Neural cell (in vitro differentiated cells): Measurements from ENCODE around the gene TPRG1L. TPM values are rescaled to one million over a fixed set of nuclear protein-coding genes. Genes with fewer than 3 reads are reported as not detected.

Source experiments
- H2AFZ ChIP-seq: fragments of 200-600, 300-800 bp; sonication (generic), shearing (Covaris generic); 2 replicates; pipeline ENCODE4 v1.6.0; 2014; ENCODE audit warnings: low read depth, mild to moderate bottlenecking, antibody characterized with exemption, low read length, moderate library complexity
- H3F3A ChIP-seq: fragments of 200-600 bp; shearing (Covaris generic); 2 replicates; pipeline ENCODE4 v1.6.1; 2016; ENCODE audit warnings: mild to moderate bottlenecking, moderate library complexity, mixed read lengths, antibody characterized with exemption, low read length; ENCODE audit not compliant: insufficient read depth, poor library complexity, severe bottlenecking
- H3K27ac ChIP-seq: fragments of 200-600, 300-800 bp; sonication (generic), shearing (Covaris generic); 2 replicates; pipeline ENCODE4 v1.5.1; 2014; ENCODE audit warnings: mild to moderate bottlenecking, low read length, moderate library complexity
- H3K27me3 ChIP-seq: fragments of 300-800, 200-600 bp; sonication (generic), shearing (Covaris generic); 2 replicates; pipeline ENCODE4 v1.6.0; 2014; ENCODE audit warnings: mild to moderate bottlenecking, low read depth, low read length, moderate library complexity; ENCODE audit not compliant: insufficient read depth
- H3K36me3 ChIP-seq: fragments of 300-800, 200-600 bp; sonication (generic), shearing (Covaris generic); 2 replicates; pipeline ENCODE4 v1.5.1; 2014; ENCODE audit warnings: mild to moderate bottlenecking, antibody characterized with exemption, low read length, moderate library complexity; ENCODE audit not compliant: insufficient read depth
- H3K4me2 ChIP-seq: fragments of 300-800, 200-600 bp; sonication (generic), shearing (Covaris generic); 2 replicates; pipeline ENCODE4 v1.6.0; 2014; ENCODE audit warnings: mild to moderate bottlenecking, low read length
- H3K4me3 ChIP-seq: fragments of 300-800, 200-600 bp; sonication (generic), shearing (Covaris generic); 2 replicates; pipeline ENCODE4 v1.5.1; 2014; ENCODE audit warnings: mild to moderate bottlenecking, low read length, moderate library complexity
- H3K79me2 ChIP-seq: fragments of 200-600 bp; shearing (Covaris generic); replicated peaks from 2 replicates; pipeline ENCODE4 v1.6.0; 2014; ENCODE audit warnings: mild to moderate bottlenecking, low read length, moderate library complexity; ENCODE audit not compliant: insufficient read depth
- H3K9ac ChIP-seq: fragments of 300-800, 200-600 bp; sonication (generic), shearing (Covaris generic); 2 replicates; pipeline ENCODE4 v1.6.1; 2016; ENCODE audit warnings: mild to moderate bottlenecking, low read length, mixed read lengths
- H3K9me2 ChIP-seq: fragments of 200-600 bp; shearing (Covaris generic); 2 replicates; pipeline ENCODE4 v1.6.1; 2016; ENCODE audit warnings: mild to moderate bottlenecking, low read length, mixed read lengths; ENCODE audit not compliant: insufficient read depth
- H3K9me3 ChIP-seq: fragments of 200-600, 300-800 bp; sonication (generic), shearing (Covaris generic); 2 replicates; pipeline ENCODE4 v1.6.1; 2016; ENCODE audit warnings: mild to moderate bottlenecking, mixed run types, low read length, moderate library complexity, mixed read lengths
- H4K20me1 ChIP-seq: fragments of 200-600 bp; shearing (Covaris generic); 2 replicates; pipeline ENCODE4 v1.6.1; 2016; ENCODE audit warnings: mild to moderate bottlenecking, mixed run types; ENCODE audit not compliant: insufficient read depth
- CTCF ChIP-seq: fragments of 450-650 bp; IDR thresholded peaks from 2 replicates; pipeline ENCODE4 v1.5.1; 2014; ENCODE audit warnings: antibody characterized with exemption, mild to moderate bottlenecking, moderate library complexity; ENCODE audit not compliant: poor library complexity, severe bottlenecking
- EP300 ChIP-seq: fragments of 450-650 bp; conservative IDR thresholded peaks from 2 replicates; pipeline ENCODE4 v1.6.1; 2014; ENCODE audit warnings: antibody characterized with exemption, mild to moderate bottlenecking, moderate library complexity; ENCODE audit not compliant: poor library complexity, severe bottlenecking
- EZH2 ChIP-seq: fragments of 200-600, 300-800 bp; shearing (Covaris generic), sonication (generic); IDR thresholded peaks from 2 replicates; pipeline ENCODE4 v1.6.1; 2014; ENCODE audit warnings: antibody characterized with exemption, low read length, borderline replicate concordance, mild to moderate bottlenecking; ENCODE audit not compliant: insufficient read depth, poor library complexity, severe bottlenecking
- MXI1 ChIP-seq: fragments of 450-650 bp; conservative IDR thresholded peaks from 2 replicates; pipeline ENCODE4 v1.6.1; 2014; ENCODE audit warnings: antibody characterized with exemption, mild to moderate bottlenecking; ENCODE audit not compliant: poor library complexity, severe bottlenecking
- POLR2AphosphoS5 ChIP-seq: IDR thresholded peaks from 2 replicates; pipeline ENCODE4 v1.6.1; 2012
- RAD21 ChIP-seq: fragments of 450-650 bp; conservative IDR thresholded peaks from 2 replicates; pipeline ENCODE4 v1.6.1; 2014; ENCODE audit warnings: antibody characterized with exemption, mild to moderate bottlenecking, moderate library complexity
- REST ChIP-seq: IDR thresholded peaks from 2 replicates; pipeline ENCODE4 v1.6.1; 2012; ENCODE audit warnings: borderline replicate concordance
- SMC3 ChIP-seq: fragments of 450-650 bp; conservative IDR thresholded peaks from 2 replicates; pipeline ENCODE4 v1.6.1; 2014; ENCODE audit warnings: antibody characterized with exemption, mild to moderate bottlenecking, moderate library complexity; ENCODE audit not compliant: poor library complexity
- TAF1 ChIP-seq: IDR thresholded peaks from 2 replicates; pipeline ENCODE4 v1.6.1; 2012; ENCODE audit warnings: low read depth
- polyA plus RNA-seq: library from polyadenylated mRNA; depleted of rRNA; stranded (reverse); fragments of >200 nt; gene quantifications from 2 replicates; pipeline ENCODE4 v1.2.3, GENCODE V29; 2014

The TPRG1L gene
- polyA plus RNA-seq, 1 donor from 2014 or later = 22.4 TPM

DNA sequence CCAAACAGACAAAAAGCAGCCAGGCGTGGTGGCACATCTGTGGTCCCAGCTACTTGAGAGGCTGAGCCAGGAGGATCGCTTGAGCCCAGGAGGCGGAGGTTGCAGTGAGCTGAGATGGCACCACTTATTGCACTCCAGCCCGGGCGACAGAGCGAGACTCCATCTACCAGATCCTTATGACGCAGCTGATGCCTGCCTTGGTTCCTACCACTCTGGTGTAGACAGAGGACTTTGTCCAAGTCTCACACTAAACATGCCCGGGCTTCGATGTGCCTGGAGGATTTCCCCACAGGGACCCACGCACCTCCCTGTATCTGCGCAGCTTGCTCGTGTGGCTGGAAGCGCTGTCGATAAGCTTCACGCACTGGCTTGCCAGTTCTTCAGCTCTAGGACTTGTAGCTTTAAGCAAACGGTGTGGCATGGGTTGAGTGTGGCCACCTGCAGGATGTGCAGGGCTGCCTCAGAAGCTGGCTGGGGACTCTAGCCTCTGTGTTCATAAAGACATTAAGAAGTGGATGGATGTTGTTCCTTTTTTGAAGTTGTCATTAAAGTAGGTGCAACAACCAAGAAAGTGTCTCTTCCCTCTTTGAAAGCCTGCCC, 4.8 kb downstream of the TPRG1L start:
- H3K4me2 ChIP-seq = no peak overlapping the region
- no peaks in the 10 kb centered on the region for H3K27me3 ChIP-seq
- H3K9ac ChIP-seq = no peak overlapping the region
- no peaks in the 10 kb centered on the region for H3K36me3 ChIP-seq
- H3K27ac ChIP-seq = no peak overlapping the region
- H3K9me2 ChIP-seq = no peaks in the 10 kb centered on the region
- no peak for TF ChIP-seq EZH2
- no peak for TF ChIP-seq SMC3
- no peak for TF ChIP-seq EP300
- TF ChIP-seq RAD21 = no peak
- TF ChIP-seq TAF1 = no peak
- TF ChIP-seq MXI1 = no peak
- TF ChIP-seq POLR2AphosphoS5 = no peak
- TF ChIP-seq CTCF = no peak
- no peak for TF ChIP-seq REST
- H2AFZ ChIP-seq = no peak overlapping the region
- no peaks in the 10 kb centered on the region for H3F3A ChIP-seq
- H4K20me1 ChIP-seq = peaks cover 5% of the 10 kb centered on the region
- peaks cover 4% of the 10 kb centered on the region for H3K79me2 ChIP-seq
- no peaks in the 10 kb centered on the region for H3K9me3 ChIP-seq
- H3K4me3 ChIP-seq = no peak overlapping the region

GRCh38 chr1:3630161-3630611, 5.4 kb downstream of the TPRG1L start:
- Histone ChIP-seq H2AFZ (no peak overlapping the region), H3K79me2 (peaks cover 4% of the 10 kb centered on the region), H3K9ac (no peak overlapping the region), H4K20me1 (peaks cover 5% of the 10 kb centered on the region), H3K9me3 (no peaks in the 10 kb centered on the region), H3K4me3 (no peak overlapping the region), H3F3A (no peaks in the 10 kb centered on the region), H3K27me3 (no peaks in the 10 kb centered on the region), H3K36me3 (no peaks in the 10 kb centered on the region), H3K4me2 (no peak overlapping the region), H3K27ac (no peak overlapping the region), H3K9me2 (no peaks in the 10 kb centered on the region)
- TF ChIP-seq TAF1 (no peak), POLR2AphosphoS5 (no peak)

- Histone ChIP-seq H3F3A (no peaks in the 10 kb centered on the region), H3K27me3 (no peaks in the 10 kb centered on the region), H2AFZ (no peak overlapping the region), H3K4me2 (no peak overlapping the region), H3K4me3 (no peak overlapping the region), H3K27ac (no peak overlapping the region), H3K9ac (no peak overlapping the region), H3K9me2 (no peaks in the 10 kb centered on the region), H3K9me3 (no peaks in the 10 kb centered on the region), H4K20me1 (peaks cover 3% of the 10 kb centered on the region), H3K79me2 (peaks cover under 1% of the 10 kb centered on the region), H3K36me3 (no peaks in the 10 kb centered on the region)
- TF ChIP-seq RAD21 (no peak), POLR2AphosphoS5 (no peak), REST (no peak), CTCF (no peak), MXI1 (no peak), SMC3 (no peak), EP300 (no peak), EZH2 (no peak), TAF1 (no peak)
These were observed 6.1 kb downstream of the TPRG1L start for GRCh38 chr1:3630914-3631313.
